Left ventricle myocardium superior (tissue), 1 donor: ENCODE data around the gene NPAS2. TPM values are rescaled to one million over a fixed set of nuclear protein-coding genes. Genes with fewer than 3 reads are reported as not detected.

ENCODE experiments used
- ATAC-seq: fragments of 200-7000 bp; cut with Tn5 transposase; one replicate; pipeline ENCODE4 v1.9.1; 2020; ENCODE audit warnings: mild to moderate bottlenecking, moderate library complexity
- DNase-seq: peaks from one replicate; pipeline ENCODE4 v3.0.0-alpha.2; 2020
- intact Hi-C: fragments of 100-400 bp; cut with micrococcal nuclease; formaldehyde crosslinking; loops from one replicate; pipeline ENCODE4 v1.11.0; 2022
- total RNA-seq: library from RNA; stranded (reverse); fragmentation: NEBNext Ultra II Directional; extraction: Animal tissue kit (Norgen Biotek cat#: 25700); gene quantifications from one replicate; pipeline ENCODE4 v1.2.1, GENCODE V29; 2021
- donor health status: DM: no; HTN: yes; CAD: no; lungs with severe emphysema.

NPAS2 gene
- total RNA-seq, 1 donor from 2014 or later: 40.9 TPM

DNA sequence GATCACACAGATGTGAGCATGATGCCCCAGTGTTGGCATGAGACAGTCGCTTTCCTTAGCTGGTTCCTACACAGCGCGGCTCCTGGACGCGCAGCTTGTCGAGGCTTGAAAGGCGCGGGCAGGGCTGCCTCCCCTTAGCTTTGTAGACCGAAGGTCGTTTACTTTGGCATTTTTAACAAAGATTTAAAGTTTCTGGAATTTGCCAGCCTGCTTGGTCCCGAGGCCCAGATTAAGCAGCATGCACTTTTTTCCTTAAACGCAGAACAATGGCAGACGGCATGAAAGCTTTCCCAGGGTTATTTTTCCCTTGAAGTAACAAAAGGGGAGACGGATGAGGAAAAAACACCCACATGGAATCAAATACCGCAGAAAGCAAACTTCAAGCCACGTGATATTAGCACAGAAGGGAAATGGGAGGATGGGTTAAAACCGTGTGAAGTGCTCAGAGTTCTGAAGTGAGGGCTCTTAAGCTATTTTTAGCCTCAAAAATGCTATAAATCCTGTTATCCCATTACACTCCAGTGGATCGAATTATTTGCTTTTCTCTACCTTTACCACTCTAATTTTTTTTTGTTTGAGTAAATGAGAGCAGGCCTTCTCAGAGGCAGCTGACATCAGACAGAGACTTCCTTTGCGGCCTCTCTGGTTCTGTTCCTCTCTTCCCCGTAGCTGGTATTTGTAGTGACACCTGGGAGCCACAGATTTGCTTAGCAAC is 55.7 kb downstream of the NPAS2 start:
- ATAC-seq: no peak

DNA sequence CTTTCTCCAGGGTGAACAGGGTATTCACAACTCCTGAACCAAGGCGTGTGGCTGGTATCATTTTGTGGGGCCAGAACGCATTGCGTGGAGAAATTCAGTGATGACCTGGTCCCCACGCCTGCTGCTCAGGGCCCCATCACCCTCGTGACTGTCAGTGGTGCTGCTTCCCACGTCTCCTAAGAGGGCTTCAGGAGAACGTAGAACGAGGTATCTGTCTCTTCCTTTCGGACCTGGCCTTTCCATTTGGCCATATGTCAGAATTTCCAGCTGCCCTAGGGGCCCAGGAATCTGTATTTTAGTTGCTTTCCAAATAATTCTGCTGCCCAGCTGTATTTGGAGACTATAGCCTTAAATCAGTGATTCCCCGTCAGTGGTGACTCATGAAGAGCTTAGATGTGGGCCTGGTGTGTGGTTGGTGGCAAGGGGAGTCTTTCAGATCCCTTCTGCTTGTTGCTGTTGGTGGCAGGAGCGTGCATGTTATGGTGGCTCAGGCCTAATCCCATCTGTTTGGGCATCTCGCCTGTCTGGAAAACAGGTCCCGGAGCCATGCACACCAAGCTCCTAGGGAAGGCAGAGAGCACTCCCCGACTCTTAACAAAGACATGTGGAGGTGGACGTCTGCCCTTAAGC is 56.4 kb downstream of the NPAS2 start:
- intact Hi-C loops: no loop called here
- ATAC-seq: no peak
- no peak for DNase-seq

More for the DNA sequence above, 55.7 kb downstream of the NPAS2 start:
- intact Hi-C loops: no loop called here
- DNase-seq: no peak

DNA sequence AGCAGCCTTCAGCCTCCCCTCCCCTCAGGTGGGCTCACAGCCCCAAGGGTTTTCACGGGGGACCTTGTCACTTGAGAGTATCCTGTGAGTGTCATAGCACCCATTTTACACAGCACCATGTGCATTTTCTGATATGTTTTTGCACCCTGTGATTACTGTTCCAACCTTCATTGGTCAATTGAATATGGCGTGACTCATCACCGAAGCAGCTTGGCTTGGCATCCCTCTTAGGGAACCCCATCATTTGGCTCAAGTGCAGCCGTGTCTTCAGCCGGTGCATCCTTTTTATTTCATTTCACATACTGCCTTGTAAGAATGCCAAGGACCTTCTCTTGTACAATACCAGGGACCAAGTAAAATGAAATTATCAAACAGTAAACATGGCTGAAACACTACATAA is 57.6 kb downstream of the NPAS2 start:
- peak; percentile 5 for ATAC-seq
- intact Hi-C loops: no loop called here
- DNase-seq: no peak

DNA sequence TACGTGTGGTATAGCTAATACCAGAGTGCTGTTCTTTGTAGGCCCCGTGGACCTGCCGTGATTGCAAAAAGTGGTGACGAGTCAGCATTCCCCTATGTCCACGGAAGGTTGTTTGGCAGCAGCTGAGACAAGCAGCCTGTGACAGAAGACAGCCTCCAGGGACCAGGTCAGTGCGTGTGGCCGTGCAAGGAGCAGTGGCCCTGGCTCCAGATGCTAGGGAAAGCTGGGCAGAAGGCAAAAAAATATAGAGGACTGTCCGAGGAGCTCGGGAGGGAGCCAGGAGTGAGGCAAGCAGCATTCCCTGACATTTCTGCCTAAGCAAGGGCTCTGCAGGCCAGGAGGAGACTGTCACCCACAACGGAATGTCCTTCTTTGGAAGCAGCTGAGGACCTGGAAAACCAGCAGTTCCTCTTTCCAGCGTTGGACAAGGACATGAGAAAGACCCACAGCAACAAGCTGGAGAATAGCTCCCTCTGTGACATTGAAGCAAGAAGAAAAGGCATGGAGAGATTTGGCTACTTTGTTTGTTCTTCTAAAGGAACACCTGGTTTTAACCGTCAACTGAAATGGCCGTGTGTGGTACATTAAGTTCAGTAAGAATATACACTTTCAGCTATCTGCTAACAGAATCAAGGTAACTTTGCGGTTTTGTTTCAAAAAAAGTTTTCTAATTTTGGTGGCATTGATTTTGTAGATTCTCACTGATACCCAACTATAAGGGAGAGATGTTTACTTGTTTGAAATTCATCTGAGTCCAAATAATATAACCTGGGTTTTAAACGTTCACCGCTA is 58.3 kb downstream of the NPAS2 start:
- intact Hi-C loops: no loop called here
- peak; percentile 79 for ATAC-seq
- DNase-seq: peak; percentile 55

DNA sequence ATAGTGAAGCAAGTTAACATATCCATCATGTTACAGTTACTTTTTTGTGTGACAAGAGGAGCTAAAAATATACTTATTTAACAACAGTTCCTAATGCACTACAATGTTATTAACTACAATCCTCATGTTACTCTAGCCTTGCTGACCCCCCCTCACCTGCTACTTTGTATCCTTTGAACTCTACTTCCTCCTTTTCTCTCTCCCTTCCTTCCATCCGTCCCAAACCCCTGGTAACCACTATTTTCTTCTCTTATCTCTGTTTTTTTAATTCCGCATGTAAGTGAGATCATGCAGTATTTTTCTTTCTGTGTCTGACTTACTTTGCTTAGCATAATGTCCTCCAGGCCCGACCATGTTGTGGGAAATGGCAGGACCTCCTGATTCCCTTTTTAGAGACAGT is 59.4 kb downstream of the NPAS2 start:
- intact Hi-C loops: no loop called here
- DNase-seq (no peak), ATAC-seq (no peak)

DNA sequence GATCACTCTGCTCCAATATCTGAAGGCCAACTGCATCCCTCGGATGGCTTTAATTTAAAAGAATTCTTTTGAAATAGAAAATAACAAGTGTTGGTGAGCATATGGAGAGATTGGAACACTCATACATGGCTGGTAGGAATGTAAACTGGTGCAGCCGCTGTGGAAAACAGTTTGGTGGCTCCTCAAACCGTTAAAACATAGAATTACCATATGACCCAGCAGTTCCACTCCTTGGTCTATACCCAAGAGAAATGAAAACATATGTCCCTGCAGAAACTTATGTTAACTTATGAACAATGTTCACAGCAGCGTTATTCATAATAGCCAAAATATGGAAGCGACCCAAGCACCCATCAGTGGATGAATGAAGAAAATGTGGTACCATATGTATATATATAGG is 60.1 kb downstream of the NPAS2 start:
- intact Hi-C loops: no loop called here
- DNase-seq: no peak
- no peak for ATAC-seq

DNA sequence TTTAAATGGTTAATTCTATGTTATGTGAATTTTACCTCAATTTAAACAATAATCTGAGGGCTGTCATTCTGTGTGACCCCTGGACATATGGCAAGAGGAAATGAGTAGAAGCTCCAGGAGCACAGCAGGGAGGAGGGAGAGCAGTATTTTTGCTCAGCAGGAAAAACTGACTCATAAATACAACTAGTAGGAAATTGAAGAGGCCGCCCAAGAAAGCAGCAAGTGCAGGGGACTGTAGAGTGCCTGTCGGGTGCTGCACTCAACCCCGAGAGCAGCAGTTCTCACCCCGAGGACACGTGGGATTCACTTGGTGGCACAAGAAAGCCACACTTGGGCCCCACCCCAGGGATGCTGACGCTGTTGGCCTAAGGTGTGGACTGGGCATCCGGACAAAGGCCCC is 60.8 kb downstream of the NPAS2 start:
- DNase-seq (no peak), ATAC-seq (no peak)
- intact Hi-C loops: no loop called here

DNA sequence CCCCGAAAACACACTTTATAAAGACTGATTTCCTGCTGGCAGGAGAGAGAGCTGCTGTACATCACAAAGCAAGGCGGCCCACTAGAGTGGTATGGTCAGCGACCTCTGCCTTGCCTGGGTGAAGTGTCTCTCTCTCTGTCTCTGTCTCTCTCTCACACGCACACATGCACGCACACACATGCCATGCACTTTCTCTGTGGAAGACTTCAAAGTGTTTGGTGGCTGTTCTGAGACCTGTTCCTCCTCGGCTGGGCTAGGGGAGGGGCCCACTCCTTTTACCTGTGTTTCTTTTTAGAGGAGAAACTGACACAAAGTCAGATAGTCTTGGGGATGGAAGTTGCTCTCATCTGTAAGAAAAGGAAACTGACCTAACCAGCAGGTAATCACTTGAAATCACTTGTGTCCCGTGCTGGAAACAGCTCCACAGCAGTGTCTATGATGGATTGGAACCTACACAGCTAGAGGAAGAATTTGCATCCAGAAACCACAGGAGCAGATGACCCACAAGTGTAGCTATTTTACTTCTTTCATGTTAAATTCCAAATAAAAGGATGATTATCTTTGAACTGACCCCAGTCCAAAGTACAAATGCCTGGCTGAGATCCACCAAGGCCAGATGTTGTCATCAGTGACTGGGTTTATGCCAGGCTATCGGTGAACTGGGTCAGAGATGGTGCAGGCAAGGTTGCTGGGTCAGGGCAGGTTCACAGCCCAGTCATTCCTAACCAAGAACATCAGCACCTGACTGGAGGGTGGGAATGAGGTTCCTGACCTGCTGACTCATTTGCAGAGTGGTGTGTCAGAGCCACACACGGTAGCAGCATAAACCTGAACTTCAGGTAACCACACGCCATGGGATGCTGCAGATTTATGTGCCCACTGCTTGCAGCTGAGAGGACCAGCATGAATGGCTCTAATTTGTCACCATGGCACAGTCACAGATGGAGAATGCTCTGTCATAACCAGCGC is 63.0 kb downstream of the NPAS2 start:
- no peak for DNase-seq
- peak; percentile 21 for ATAC-seq
- intact Hi-C loops: no loop called here

DNA sequence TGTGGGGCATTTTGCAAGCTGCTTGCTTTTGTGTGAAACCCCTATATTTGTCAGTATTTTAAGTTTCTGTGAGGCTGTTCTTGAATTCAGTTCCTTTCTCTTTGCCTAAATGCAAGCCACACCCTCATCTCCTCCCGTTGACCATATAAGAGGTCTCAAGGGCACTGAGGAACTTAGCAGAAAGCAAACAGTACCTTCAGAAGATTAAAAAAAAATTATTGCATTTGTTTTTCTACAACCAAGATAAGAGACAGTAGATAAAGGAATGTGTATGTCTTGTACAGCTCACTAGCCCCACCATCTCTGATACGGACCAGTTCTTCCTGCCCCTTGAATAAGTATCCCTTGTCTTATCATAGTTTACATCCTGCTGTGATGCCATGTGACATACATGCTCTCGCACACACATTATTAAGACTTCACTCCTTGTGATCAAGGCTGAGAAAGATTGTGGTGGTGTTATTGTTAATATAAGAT is 64.2 kb downstream of the NPAS2 start:
- ATAC-seq (no peak), DNase-seq (no peak)
- intact Hi-C loops: no loop called here

DNA sequence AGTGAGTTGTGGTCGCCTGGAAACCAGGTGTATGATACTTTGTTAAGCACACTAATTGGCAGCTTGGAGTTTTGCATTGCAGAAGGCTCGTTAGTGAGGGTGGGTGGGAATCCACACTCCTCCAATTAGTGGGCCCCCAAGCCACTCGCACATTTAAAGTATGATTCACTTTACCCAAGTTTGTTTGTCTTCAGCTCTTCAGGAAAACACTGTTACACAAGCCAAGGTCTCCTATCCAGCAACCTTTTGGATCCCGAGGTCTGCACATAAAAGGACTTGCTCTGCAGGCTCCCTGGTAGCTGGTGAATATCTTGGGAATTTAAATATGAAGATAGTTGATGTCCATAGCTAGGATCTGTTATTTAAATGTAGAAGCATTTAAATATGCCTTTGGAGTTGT is 66.1 kb downstream of the NPAS2 start:
- DNase-seq: no peak
- intact Hi-C loops: no loop called here
- ATAC-seq: no peak

DNA sequence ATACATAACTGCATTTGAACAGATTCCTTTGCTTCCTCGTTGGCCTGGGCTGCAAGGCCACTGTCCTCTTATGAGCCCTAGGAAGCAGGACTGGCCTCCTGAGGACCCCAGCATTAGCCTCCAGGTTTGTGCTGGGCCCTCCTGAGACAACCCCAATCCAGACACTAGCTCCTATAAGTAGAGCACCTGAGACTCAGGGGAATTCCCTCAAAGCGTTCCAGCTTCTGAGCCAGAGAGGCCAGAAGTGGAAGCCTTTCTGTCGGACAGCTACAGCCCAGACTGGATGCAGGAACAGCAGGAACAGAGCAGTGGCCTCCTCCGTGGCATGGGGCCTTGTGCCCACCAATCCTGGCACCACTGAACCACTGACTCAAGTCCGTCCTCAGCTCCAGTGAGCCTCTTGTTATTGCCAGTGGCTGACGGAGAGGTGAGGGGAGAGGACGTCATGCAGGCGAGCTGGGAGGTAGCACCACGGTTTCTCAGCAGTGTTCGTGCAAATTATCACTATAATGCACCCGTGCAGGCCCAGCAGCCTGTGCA is 67.2 kb downstream of the NPAS2 start:
- DNase-seq (no peak), ATAC-seq (no peak)
- intact Hi-C loops: no loop called here

DNA sequence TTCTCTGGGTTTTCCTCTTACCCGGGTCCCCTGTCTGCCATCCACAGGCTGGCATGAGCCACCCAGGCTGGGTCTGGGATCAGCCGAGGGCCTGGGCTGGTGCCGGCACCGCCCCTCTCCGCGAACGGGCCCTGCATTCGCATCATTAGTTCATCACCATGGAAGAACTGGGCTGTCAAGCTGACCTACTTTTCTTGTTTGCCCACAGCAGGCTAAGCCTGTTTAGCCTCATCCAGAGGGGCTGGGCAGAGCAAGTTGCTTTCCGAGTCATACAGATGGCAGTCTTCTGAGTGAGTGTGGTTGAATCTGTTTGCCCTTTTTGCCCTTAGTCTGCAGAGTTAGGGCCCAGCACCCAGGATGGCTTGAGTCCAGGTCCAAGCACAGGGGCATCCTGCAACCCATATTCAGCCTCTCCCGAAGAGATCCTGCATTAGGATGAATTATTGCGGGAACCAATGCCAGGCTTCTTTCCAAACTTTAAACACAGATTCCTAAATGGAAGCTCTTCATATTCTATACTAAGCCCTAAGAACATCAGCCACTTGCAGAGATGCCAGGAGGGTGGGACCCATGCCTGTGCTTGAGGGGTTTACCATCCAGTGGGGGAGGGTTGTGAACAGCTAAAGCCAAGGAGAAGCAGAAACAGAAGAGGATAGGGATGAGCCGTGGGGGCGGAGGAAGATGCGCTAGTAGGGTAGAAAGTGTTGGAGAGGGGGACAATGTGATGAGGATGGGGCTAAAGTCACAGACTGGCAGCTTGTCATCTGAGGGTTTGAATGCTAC is 68.0 kb downstream of the NPAS2 start:
- peak; percentile 9 for ATAC-seq

DNA sequence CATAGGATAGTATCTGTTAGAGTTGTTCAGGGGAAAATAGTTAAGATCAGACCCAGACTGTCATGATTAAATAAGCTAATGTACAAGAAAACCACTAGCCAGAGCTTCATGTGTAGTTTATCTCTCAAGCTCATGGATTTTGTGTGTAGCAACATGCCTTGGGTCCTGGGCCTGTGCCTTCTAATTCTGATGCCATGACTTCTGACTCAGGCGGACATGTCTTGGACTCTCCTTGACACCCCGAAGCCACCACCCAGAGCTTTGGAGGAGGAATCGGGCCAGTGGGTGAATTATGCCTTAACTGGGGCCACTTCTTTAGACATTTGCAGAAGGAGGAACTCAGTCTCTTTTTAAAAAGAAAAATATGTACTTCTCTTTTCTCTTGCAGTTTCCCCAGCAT is 68.7 kb downstream of the NPAS2 start:
- ATAC-seq (no peak), DNase-seq (no peak)
- intact Hi-C loops: no loop called here

More for the DNA sequence above, 68.0 kb downstream of the NPAS2 start:
- DNase-seq: no peak
- intact Hi-C loops: no loop called here

DNA sequence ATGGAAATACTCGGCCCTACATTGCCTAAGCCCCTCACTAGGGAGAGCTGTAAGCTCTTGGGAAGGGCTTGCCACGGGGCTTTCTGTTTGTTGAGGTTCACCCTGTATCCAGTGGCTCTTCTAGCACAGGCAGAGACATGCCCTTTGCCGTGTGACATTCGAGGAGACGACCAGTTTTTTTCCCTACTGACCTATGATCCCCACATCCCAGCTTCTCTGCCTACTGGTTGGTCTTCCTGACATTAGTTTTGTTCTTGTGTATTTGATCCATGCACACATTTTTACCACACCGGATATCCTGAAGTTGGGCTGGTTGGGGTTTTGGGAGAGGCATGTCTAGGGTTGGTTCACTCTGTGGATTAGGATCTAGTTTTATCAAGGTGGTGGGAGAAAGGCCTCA is 69.3 kb downstream of the NPAS2 start:
- no peak for DNase-seq
- ATAC-seq: no peak
- intact Hi-C loops: no loop called here

DNA sequence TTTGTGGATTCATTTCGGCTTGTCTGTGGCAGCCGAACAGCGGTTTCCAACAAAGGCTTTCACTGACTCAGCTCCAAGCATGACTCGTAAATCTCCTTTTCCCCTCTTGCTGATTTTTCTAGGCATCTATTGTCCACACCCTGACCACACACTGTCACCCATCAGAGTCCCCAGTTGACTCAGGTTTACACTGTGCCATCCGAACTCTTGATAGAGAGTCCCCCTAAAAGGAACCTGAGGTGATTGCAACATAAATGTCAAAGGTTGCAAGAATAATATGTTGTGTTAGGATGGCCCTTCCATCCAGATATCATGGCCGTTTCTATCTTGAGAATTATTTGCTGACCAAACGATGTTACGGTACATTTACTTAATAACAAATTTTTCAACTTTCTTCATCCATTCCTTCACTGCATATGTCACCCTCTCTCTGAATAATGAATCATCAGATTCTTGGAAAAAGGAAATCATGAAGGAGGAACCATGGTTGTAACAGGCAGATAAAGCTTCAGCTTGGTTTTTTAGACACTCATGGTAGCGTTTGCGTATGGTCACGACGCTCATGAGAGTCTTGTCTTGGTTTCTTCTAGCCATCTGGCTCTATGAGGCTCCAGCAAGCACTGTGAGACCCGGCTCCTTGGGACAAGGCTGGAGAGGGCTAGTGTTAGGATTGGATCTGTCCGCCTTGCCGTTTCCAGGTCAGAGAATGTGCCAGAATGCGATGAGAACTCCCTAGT is 72.1 kb downstream of the NPAS2 start:
- intact Hi-C loops: no loop called here
- ATAC-seq: peak; percentile 49

DNA sequence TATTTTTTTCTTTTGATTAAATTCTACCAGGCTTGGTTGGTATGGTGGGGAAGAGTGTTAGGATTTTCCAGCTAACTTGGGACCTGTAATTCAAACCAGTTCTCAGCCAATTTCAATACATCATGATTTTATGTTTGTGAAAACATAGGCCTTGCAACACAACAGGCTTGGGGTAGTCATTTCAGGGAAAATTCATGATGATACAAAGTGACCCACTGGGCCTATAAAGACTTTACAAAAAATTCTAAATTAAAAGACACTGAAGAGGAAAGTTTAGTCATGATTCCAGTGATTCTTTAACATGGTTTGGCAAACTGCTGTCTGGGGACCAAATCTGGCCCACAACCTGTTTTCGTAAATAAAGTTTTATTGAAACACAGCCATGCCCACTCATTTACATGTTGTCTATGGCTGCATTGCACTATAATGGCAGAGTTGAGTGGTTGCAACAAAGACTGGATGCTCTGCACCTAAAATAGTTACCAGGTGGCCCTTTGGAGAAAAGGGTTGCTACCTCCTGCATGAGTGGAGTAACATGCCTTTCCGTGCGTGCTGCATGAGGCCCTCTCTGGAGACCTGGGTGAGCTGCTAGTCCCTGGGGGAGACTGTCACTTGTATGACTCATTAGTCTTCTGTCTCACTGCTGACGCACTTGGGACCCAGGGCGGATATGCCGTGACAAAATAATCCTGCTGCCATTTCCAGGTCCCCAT is 73.6 kb downstream of the NPAS2 start:
- DNase-seq (no peak), ATAC-seq (peak; percentile 14)

More for the DNA sequence above, 72.1 kb downstream of the NPAS2 start:
- peak; percentile 55 for DNase-seq

More for the DNA sequence above, 73.6 kb downstream of the NPAS2 start:
- intact Hi-C loops: no loop called here
